Measurements from ENCODE around the gene GPD2.
A peak's percentile ranks its signal among the peaks of the same experiment; 100 is the strongest.

GPD2 gene

DNA sequence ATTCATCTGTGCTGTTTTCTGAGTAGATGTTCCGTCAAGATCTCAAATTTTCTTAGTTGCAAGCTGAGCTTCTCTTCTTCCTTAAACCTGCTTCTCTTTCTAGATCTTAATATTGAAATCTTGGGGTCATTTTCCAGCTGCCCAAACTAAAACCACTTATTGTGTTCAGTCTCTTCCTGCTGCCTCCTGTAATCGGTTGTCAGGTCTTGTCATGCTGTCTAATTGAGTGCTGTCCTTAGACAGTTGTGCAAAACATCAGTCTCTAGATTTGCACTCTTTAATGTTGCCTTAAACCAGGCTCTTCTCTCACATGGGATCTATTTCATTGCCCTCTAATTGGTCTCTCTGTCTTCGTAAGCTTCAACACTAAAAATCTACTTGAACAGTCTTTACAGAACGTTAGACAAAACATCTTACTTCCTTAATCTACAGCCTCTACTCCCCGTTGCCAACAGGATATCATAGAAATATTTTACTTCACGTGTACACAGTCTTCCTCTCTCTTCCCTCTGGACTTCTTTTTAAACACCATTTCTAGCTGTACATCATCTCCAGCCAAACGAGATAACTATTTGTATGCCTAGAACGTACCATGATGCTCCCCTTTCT is 34.9 kb downstream of the GPD2 start:
- FAIRE-seq, result peak; percentile 85
- no peak for DNase-seq (ENCODE audit: insufficient read length, low spot score)
- TF ChIP-seq POU2F2 (IDR thresholded peaks at IDR 0.05; ENCODE audit: low read depth, low read length) (no peak), TAF1 (IDR thresholded peaks at IDR 0.05; ENCODE audit: low read depth, low read length) (no peak), SPI1 (IDR thresholded peaks at IDR 0.05; ENCODE audit: low read depth, low read length) (no peak), POLR2AphosphoS5 (IDR thresholded peaks at IDR 0.05; ENCODE audit: low read depth, low read length) (no peak), POLR2A (IDR thresholded peaks at IDR 0.05; ENCODE audit: low read depth, low read length) (no peak), PAX5 (IDR thresholded peaks at IDR 0.05; ENCODE audit: insufficient read depth, low read length, severe bottlenecking) (no peak)

DNA sequence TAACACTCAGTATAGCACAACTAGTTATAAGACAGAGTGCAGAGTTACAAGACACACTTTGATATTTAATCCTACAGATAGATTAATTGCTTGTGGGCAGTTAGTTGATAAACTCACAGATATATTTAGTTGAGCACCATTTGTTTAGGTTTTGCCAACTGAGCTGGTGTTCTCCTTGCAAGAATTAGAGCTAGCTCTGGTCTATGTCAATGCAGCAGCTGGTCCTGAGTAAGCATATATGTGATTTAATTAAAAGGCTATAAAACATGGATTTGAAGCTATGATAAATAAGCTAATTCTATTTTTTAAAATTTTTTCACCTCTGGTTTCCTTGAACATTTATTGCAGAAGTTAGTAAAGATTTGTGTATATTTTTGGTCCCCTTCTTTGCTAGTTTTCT is 35.6 kb downstream of the GPD2 start:
- TF ChIP-seq TAF1 (IDR thresholded peaks at IDR 0.05; ENCODE audit: low read depth, low read length), result no peak
- TF ChIP-seq POU2F2 (IDR thresholded peaks at IDR 0.05; ENCODE audit: low read depth, low read length), result no peak
- no peak for TF ChIP-seq SPI1 (IDR thresholded peaks at IDR 0.05; ENCODE audit: low read depth, low read length)
- TF ChIP-seq POLR2AphosphoS5 (IDR thresholded peaks at IDR 0.05; ENCODE audit: low read depth, low read length), result no peak
- TF ChIP-seq PAX5 (IDR thresholded peaks at IDR 0.05; ENCODE audit: insufficient read depth, low read length, severe bottlenecking), result no peak
- TF ChIP-seq POLR2A (IDR thresholded peaks at IDR 0.05; ENCODE audit: low read depth, low read length), result no peak

DNA sequence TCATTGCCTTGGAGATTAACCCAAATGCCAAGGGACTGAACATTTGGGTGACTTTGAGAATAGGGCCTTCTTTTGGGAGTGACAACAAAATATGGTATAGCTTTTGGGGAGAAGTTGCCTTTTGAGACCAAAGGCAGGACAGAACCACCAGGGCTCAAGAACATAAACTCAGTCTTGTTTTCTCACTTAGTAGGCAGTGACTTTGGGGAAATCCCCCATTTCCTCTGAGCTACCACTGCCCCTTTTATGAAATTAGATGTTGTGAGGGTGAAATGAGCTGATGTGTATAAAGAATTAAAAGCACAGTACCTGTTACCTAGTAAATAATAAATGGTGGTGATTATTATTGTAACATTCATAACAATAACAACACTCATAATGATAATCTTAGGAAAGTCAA is 36.5 kb downstream of the GPD2 start:
- DNase-seq (ENCODE audit: insufficient read length, low spot score) (no peak), FAIRE-seq (no peak)
- TF ChIP-seq POU2F2 (IDR thresholded peaks at IDR 0.05; ENCODE audit: low read depth, low read length) (no peak), PAX5 (IDR thresholded peaks at IDR 0.05; ENCODE audit: insufficient read depth, low read length, severe bottlenecking) (no peak), POLR2AphosphoS5 (IDR thresholded peaks at IDR 0.05; ENCODE audit: low read depth, low read length) (no peak), TAF1 (IDR thresholded peaks at IDR 0.05; ENCODE audit: low read depth, low read length) (no peak), SPI1 (IDR thresholded peaks at IDR 0.05; ENCODE audit: low read depth, low read length) (no peak), POLR2A (IDR thresholded peaks at IDR 0.05; ENCODE audit: low read depth, low read length) (no peak)

More for the DNA sequence above, 35.6 kb downstream of the GPD2 start:
- peak; percentile 38 for FAIRE-seq
- DNase-seq (ENCODE audit: insufficient read length, low spot score), result no peak

DNA sequence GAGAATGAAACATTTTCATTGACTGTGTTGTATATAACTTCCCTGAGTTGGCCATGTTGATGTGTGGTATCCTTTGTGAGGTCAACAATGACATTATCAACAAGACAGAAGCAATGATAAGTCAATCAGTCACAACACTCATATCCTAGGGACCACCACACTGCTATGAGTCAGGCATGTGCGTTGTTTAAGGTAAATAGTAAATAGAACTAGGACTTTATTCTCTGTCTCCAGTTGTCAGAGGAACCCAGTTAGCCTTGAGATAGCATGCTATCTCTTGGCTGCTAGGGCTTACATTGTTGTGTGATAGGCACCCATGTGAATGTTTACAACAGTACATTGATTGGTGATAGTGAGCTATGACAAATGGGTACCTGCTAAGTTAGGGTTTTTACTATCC is 37.3 kb downstream of the GPD2 start:
- FAIRE-seq, result no peak
- TF ChIP-seq POLR2AphosphoS5 (IDR thresholded peaks at IDR 0.05; ENCODE audit: low read depth, low read length) (no peak), SPI1 (IDR thresholded peaks at IDR 0.05; ENCODE audit: low read depth, low read length) (no peak), POU2F2 (IDR thresholded peaks at IDR 0.05; ENCODE audit: low read depth, low read length) (no peak), POLR2A (IDR thresholded peaks at IDR 0.05; ENCODE audit: low read depth, low read length) (no peak), PAX5 (IDR thresholded peaks at IDR 0.05; ENCODE audit: insufficient read depth, low read length, severe bottlenecking) (no peak), TAF1 (IDR thresholded peaks at IDR 0.05; ENCODE audit: low read depth, low read length) (no peak)
- no peak for DNase-seq (ENCODE audit: insufficient read length, low spot score)

DNA sequence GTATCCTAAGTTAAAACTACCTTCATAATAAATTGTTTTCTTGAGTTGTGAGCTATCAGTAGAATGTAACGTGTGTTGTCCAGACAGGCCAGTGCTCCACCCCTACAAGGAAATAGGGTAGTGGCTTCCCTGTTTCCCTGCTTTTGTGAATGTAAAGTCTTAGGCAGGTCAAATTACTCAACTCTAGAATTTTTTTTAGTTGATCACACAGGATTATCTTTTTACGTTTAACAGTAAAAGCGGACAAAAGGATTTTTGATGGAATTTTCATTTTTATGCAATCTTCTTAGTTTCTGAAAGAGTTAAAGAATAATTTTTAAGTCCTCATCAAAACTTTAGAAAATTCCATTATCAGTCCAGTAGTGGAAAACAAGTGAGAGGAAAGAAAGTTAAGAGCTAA is 38.2 kb downstream of the GPD2 start:
- TF ChIP-seq POLR2A (IDR thresholded peaks at IDR 0.05; ENCODE audit: low read depth, low read length) (no peak), SPI1 (IDR thresholded peaks at IDR 0.05; ENCODE audit: low read depth, low read length) (no peak), TAF1 (IDR thresholded peaks at IDR 0.05; ENCODE audit: low read depth, low read length) (no peak), POLR2AphosphoS5 (IDR thresholded peaks at IDR 0.05; ENCODE audit: low read depth, low read length) (no peak), PAX5 (IDR thresholded peaks at IDR 0.05; ENCODE audit: insufficient read depth, low read length, severe bottlenecking) (no peak), POU2F2 (IDR thresholded peaks at IDR 0.05; ENCODE audit: low read depth, low read length) (no peak)
- DNase-seq (ENCODE audit: insufficient read length, low spot score) (no peak), FAIRE-seq (no peak)

DNA sequence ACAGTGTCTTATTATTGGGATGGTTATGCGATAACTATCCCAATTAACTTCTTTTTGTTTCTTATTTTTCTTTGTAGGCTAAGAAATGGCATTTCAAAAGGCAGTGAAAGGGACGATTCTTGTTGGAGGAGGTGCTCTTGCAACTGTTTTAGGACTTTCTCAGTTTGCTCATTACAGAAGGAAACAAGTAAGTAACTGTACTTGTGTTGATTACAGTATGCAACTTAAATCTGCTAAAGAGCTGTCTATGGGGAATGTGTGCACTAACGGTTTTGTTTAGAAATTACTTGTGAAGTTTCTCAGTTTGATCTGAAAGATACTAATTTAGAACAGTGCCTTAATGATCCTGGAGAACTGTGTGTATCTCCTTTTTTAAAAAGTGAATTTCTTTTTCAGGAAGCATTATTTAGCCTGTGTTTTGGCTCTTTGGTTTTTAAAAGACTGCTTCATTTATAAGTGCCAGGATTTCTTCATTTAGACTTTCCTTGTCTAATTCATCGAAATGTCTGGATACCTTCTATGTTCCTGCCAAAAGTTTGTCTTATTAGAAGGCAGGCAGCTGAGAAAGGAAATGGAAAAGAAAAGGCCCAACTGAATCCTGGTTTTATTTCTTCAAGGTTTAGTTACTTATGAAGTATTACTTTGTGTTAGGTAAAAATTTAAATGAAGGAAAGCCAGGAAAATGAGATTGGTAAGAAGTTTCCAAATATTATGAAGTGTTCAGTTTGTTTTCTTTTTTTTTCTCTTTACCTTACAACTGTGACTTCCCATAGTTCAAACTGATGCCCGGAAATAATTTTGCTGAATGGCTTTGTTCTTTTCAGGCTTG is 40.1 kb downstream of the GPD2 start:
- FAIRE-seq, result peak; percentile 84
- TF ChIP-seq POLR2AphosphoS5 (IDR thresholded peaks at IDR 0.05; ENCODE audit: low read depth, low read length) (no peak), SPI1 (IDR thresholded peaks at IDR 0.05; ENCODE audit: low read depth, low read length) (no peak), PAX5 (IDR thresholded peaks at IDR 0.05; ENCODE audit: insufficient read depth, low read length, severe bottlenecking) (no peak), POU2F2 (IDR thresholded peaks at IDR 0.05; ENCODE audit: low read depth, low read length) (no peak), TAF1 (IDR thresholded peaks at IDR 0.05; ENCODE audit: low read depth, low read length) (no peak), POLR2A (IDR thresholded peaks at IDR 0.05; ENCODE audit: low read depth, low read length) (no peak)

DNA sequence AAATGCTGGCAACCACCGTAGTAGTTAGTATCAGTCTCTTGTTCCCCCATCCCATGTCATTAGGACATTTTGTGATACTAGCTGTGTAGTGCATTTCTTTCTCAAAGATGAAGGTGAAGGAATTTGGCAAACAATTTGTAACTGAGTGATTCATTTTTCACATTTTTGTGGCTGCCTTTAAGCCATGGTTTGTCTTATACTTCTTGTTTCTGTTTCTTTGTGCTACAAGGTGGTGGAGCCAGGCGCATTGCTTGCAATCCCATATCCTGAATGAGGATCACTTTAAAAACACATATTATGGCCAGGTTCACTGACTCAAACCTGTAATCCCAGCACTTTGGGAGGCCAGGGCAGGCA is 40.6 kb downstream of the GPD2 start:
- no peak for TF ChIP-seq POLR2AphosphoS5 (IDR thresholded peaks at IDR 0.05; ENCODE audit: low read depth, low read length)
- TF ChIP-seq POLR2A (IDR thresholded peaks at IDR 0.05; ENCODE audit: low read depth, low read length), result no peak
- no peak for TF ChIP-seq POU2F2 (IDR thresholded peaks at IDR 0.05; ENCODE audit: low read depth, low read length)
- no peak for TF ChIP-seq PAX5 (IDR thresholded peaks at IDR 0.05; ENCODE audit: insufficient read depth, low read length, severe bottlenecking)
- TF ChIP-seq SPI1 (IDR thresholded peaks at IDR 0.05; ENCODE audit: low read depth, low read length), result no peak
- TF ChIP-seq TAF1 (IDR thresholded peaks at IDR 0.05; ENCODE audit: low read depth, low read length), result no peak
- FAIRE-seq, result peak; percentile 86
- DNase-seq (ENCODE audit: insufficient read length, low spot score), result no peak

More for the DNA sequence above, 40.1 kb downstream of the GPD2 start:
- no peak for DNase-seq (ENCODE audit: insufficient read length, low spot score)

DNA sequence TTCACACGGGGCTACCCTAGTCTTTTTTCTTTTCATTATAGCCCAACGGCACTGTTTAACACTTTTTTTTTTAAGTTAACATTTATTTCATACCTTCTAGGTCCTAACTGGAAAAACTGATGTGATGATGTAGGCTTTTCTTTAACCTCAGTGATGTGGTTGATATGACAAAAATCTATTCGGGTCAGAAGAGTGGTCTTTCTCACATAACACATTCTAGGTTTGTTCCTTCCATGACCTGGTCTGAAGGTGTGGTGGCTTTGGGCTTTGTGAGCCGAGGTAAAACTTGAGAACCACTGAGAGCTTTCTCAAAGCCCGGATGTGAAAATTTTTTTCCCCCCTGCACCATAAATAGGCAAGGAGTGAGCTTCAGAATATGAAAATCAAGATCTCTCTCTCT is 44.2 kb downstream of the GPD2 start:
- FAIRE-seq (no peak), DNase-seq (ENCODE audit: insufficient read length, low spot score) (no peak)
- TF ChIP-seq PAX5 (IDR thresholded peaks at IDR 0.05; ENCODE audit: insufficient read depth, low read length, severe bottlenecking), result no peak

DNA sequence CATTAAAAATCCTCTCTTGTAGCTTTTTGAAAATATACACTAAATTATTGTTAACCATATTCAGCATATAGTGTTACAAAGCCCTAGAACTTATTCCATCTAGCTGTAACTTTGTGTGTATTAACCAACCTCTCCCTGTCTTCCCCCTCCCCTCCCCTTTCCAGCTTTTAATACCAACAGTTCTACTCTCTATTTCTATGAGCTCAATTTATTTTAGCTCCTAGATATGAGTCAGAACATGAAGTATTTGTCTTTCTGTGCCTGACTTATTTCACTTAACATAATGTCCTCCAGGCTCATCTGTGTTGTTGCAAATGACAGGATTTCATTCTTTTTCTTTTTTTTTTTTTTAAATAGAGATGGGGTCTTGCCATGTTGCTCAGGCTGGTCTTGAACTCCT is 45.1 kb downstream of the GPD2 start:
- no peak for FAIRE-seq
- no peak for DNase-seq (ENCODE audit: insufficient read length, low spot score)
- TF ChIP-seq TAF1 (IDR thresholded peaks at IDR 0.05; ENCODE audit: low read depth, low read length), result no peak

DNA sequence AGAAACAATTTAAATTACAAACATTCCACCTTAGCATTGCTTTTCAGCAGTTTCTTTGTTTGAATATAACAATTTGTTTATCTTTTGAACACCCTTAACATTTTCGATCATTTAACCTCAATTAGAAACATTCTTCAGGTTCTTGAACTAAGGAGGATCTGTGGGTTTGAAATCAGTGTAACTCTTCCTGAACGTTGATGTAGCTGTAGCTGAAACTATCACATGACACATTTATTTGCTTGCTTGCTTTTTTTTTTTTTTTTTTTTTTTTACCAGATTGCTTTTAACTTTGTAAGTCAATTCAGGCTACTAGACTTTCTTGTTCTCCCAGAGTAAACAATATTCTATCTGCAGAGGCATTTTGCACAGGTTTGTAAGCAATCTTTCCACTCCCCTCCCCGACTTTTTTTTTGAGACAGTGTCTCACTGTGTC is 47.6 kb downstream of the GPD2 start:
- DNase-seq (ENCODE audit: insufficient read length, low spot score) (no peak), FAIRE-seq (no peak)
- TF ChIP-seq POU2F2 (IDR thresholded peaks at IDR 0.05; ENCODE audit: low read depth, low read length) (no peak), POLR2A (IDR thresholded peaks at IDR 0.05; ENCODE audit: low read depth, low read length) (no peak), TAF1 (IDR thresholded peaks at IDR 0.05; ENCODE audit: low read depth, low read length) (no peak), SPI1 (IDR thresholded peaks at IDR 0.05; ENCODE audit: low read depth, low read length) (no peak), POLR2AphosphoS5 (IDR thresholded peaks at IDR 0.05; ENCODE audit: low read depth, low read length) (no peak)
